WTC11 (cell line): Measurements from ENCODE around the gene PLCB3. TPM values are rescaled to one million over a fixed set of nuclear protein-coding genes. Genes with fewer than 3 reads are reported as not detected.

Source experiments
- ATF3 ChIP-seq: sonication (generic); formaldehyde crosslinking; conservative IDR thresholded peaks from 2 replicates; pipeline ENCODE4 v1.8.1; 2022; ENCODE audit warnings: mild to moderate bottlenecking, missing genetic modification reagents
- CBFB ChIP-seq: sonication (generic); formaldehyde crosslinking; IDR thresholded peaks from 2 replicates; pipeline ENCODE4 v1.8.1; 2022; ENCODE audit warnings: mild to moderate bottlenecking, low read depth, missing genetic modification reagents
- CDX4 ChIP-seq: fragments of 250-450 bp; sonication (Bioruptor Pico); IDR thresholded peaks from 2 replicates; pipeline ENCODE4 v1.9.0; 2021; ENCODE audit warnings: moderate library complexity, mild to moderate bottlenecking, inconsistent platforms, borderline replicate concordance
- EMX1 ChIP-seq: fragments of 250-450 bp; sonication (Bioruptor Pico); IDR thresholded peaks from 2 replicates; pipeline ENCODE4 v1.8.0; 2021; ENCODE audit warnings: mild to moderate bottlenecking
- FOXJ3 ChIP-seq: sonication (generic); formaldehyde crosslinking; IDR thresholded peaks from 2 replicates; pipeline ENCODE4 v1.9.0; 2021; ENCODE audit warnings: missing genetic modification reagents, mild to moderate bottlenecking, borderline replicate concordance
- GABPB1 ChIP-seq: sonication (generic); formaldehyde crosslinking; IDR thresholded peaks from 2 replicates; pipeline ENCODE4 v1.8.1; 2023; ENCODE audit warnings: mild to moderate bottlenecking, missing genetic modification reagents
- GRHL2 ChIP-seq: fragments of 250-450 bp; sonication (Bioruptor Pico); IDR thresholded peaks from 2 replicates; pipeline ENCODE4 v1.8.0; 2022; ENCODE audit warnings: mild to moderate bottlenecking, moderate library complexity; ENCODE audit not compliant: insufficient replicate concordance, severe bottlenecking
- HMGA2 ChIP-seq: fragments of 250-450 bp; sonication (Bioruptor Pico); IDR thresholded peaks from 2 replicates; pipeline ENCODE4 v1.4.0; 2021; ENCODE audit warnings: mild to moderate bottlenecking, moderate library complexity
- HMGXB4 ChIP-seq: sonication (generic); formaldehyde crosslinking; IDR thresholded peaks from 2 replicates; pipeline ENCODE4 v1.8.1; 2023; ENCODE audit warnings: mild to moderate bottlenecking, moderate library complexity, missing genetic modification reagents
- IRF1 ChIP-seq: sonication (generic); formaldehyde crosslinking; IDR thresholded peaks from 2 replicates; pipeline ENCODE4 v1.8.0; 2023; ENCODE audit warnings: missing genetic modification reagents
- JUN ChIP-seq: sonication (generic); formaldehyde crosslinking; IDR thresholded peaks from 2 replicates; pipeline ENCODE4 v1.8.0; 2023; ENCODE audit warnings: mild to moderate bottlenecking, missing genetic modification reagents
- MAX ChIP-seq: sonication (generic); formaldehyde crosslinking; IDR thresholded peaks from 2 replicates; pipeline ENCODE4 v1.8.0; 2022; ENCODE audit warnings: mild to moderate bottlenecking, missing genetic modification reagents
- NFATC4 ChIP-seq: fragments of 250-450 bp; sonication (Bioruptor Pico); IDR thresholded peaks from 2 replicates; pipeline ENCODE4 v1.9.0; 2021; ENCODE audit warnings: mild to moderate bottlenecking
- NR2C2 ChIP-seq: sonication (generic); formaldehyde crosslinking; IDR thresholded peaks from 2 replicates; pipeline ENCODE4 v1.8.0; 2022; ENCODE audit warnings: mild to moderate bottlenecking, missing genetic modification reagents
- NR3C1 ChIP-seq: sonication (generic); formaldehyde crosslinking; conservative IDR thresholded peaks from 2 replicates; pipeline ENCODE4 v1.8.1; 2023; ENCODE audit warnings: low read depth, mild to moderate bottlenecking, missing genetic modification reagents
- PREB ChIP-seq: sonication (generic); formaldehyde crosslinking; IDR thresholded peaks from 2 replicates; pipeline ENCODE4 v1.8.1; 2022; ENCODE audit warnings: mild to moderate bottlenecking, missing genetic modification reagents, moderate library complexity, borderline replicate concordance
- RORB ChIP-seq: fragments of 250-450 bp; sonication (Bioruptor Pico); IDR thresholded peaks from 2 replicates; pipeline ENCODE4 v1.9.0; 2021; ENCODE audit warnings: mild to moderate bottlenecking
- SOX15 ChIP-seq: fragments of 250-450 bp; sonication (Bioruptor Pico); IDR thresholded peaks from 2 replicates; pipeline ENCODE4 v1.9.0; 2021; ENCODE audit warnings: mild to moderate bottlenecking
- SP1 ChIP-seq: sonication (generic); formaldehyde crosslinking; conservative IDR thresholded peaks from 2 replicates; pipeline ENCODE4 v1.8.1; 2022; ENCODE audit warnings: missing genetic modification reagents
- TEAD1 ChIP-seq: sonication (generic); formaldehyde crosslinking; IDR thresholded peaks from 2 replicates; pipeline ENCODE4 v1.8.0; 2022; ENCODE audit warnings: mild to moderate bottlenecking, missing genetic modification reagents
- TEAD4 ChIP-seq: sonication (generic); formaldehyde crosslinking; IDR thresholded peaks from 2 replicates; pipeline ENCODE4 v1.8.0; 2022; ENCODE audit warnings: mild to moderate bottlenecking, missing genetic modification reagents
- ZBTB43 ChIP-seq: sonication (generic); formaldehyde crosslinking; IDR thresholded peaks from 2 replicates; pipeline ENCODE4 v1.8.1; 2023; ENCODE audit warnings: mild to moderate bottlenecking, missing genetic modification reagents
- ZNF232 ChIP-seq: sonication (generic); formaldehyde crosslinking; IDR thresholded peaks from 2 replicates; pipeline ENCODE4 v1.8.0; 2022; ENCODE audit warnings: mild to moderate bottlenecking, missing genetic modification reagents
- ZNF317 ChIP-seq: sonication (generic); formaldehyde crosslinking; IDR thresholded peaks from 2 replicates; pipeline ENCODE4 v1.8.1; 2023; ENCODE audit warnings: low read depth, mild to moderate bottlenecking, moderate library complexity, missing genetic modification reagents, borderline replicate concordance
- total RNA-seq: library from RNA; stranded (reverse); gene quantifications from 3 replicates; pipeline ENCODE4 v1.2.3, GENCODE V29; 2021
- TF ChIP-seq, protein P1 (sequence below): sonication (generic); formaldehyde crosslinking; IDR thresholded peaks from 2 replicates; pipeline ENCODE4 v1.8.1; 2023; ENCODE audit warnings: mild to moderate bottlenecking, missing genetic modification reagents
- TF ChIP-seq, protein P2 (sequence below): sonication (generic); formaldehyde crosslinking; IDR thresholded peaks from 2 replicates; pipeline ENCODE4 v1.8.0; 2023; ENCODE audit warnings: mild to moderate bottlenecking, missing genetic modification reagents
- TF ChIP-seq, protein P3 (sequence below): sonication (generic); formaldehyde crosslinking; IDR thresholded peaks from 2 replicates; pipeline ENCODE4 v1.8.0; 2022; ENCODE audit warnings: mild to moderate bottlenecking, missing genetic modification reagents

The PLCB3 gene
- total RNA-seq, 1 experiment from 2014 or later: 97.4 TPM

DNA sequence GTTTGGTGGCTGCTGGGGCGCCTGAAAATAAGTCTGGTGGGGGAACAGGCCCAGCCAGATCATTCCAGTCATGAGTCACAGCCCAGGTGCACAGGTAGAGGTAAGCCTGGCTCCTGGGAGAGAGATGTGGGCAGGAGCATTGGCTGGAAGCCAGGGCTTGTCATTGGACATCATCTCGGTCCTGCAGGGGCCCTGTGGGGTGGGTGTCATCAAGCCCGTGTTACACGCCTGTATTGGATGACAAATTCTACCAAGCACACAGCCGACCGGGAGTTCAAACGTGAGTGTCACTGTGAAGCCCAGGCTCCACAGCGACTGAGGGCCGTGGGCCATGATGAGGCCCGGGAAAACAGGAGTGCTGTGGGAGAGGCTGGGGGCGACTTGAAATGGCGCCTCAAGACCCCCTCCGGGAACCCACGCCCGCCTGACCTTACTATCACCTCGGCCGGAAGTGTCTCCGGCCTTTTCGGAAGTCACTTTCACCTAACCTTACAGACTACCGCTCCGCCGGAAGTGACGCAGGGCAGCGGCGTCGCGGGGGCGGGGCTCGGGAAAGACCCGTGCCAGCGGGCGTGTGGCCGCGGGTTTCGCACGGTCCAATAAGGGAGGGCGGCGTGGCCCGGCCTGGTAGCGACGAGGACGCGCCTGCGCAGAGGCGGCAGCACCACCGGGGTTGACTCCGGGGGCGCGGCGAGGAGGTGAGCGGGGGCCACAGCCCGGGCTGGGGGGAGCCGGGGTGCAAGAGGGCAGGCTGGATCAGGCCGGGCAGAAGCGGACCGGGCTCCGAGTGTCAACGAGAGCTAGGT, 10.7 kb upstream of the PLCB3 start, which contains the start of gene FKBP2 (continued):
- TF ChIP-seq NFATC4 (CRISPR knock-in tag): no peak
- no peak for TF ChIP-seq EMX1 (CRISPR knock-in tag)
- 0 out of 2 replicates have a peak, but pooled peaks have one; percentile 17 for TF ChIP-seq HMGA2
- TF ChIP-seq GRHL2: no peak
- peak; percentile 72 for TF ChIP-seq MAX (CRISPR knock-in tag)
- TF ChIP-seq, protein P1, sequence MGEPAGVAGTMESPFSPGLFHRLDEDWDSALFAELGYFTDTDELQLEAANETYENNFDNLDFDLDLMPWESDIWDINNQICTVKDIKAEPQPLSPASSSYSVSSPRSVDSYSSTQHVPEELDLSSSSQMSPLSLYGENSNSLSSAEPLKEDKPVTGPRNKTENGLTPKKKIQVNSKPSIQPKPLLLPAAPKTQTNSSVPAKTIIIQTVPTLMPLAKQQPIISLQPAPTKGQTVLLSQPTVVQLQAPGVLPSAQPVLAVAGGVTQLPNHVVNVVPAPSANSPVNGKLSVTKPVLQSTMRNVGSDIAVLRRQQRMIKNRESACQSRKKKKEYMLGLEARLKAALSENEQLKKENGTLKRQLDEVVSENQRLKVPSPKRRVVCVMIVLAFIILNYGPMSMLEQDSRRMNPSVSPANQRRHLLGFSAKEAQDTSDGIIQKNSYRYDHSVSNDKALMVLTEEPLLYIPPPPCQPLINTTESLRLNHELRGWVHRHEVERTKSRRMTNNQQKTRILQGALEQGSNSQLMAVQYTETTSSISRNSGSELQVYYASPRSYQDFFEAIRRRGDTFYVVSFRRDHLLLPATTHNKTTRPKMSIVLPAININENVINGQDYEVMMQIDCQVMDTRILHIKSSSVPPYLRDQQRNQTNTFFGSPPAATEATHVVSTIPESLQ: no peak
- no peak for TF ChIP-seq NR3C1 (CRISPR knock-in tag)
- peak; percentile 45 for TF ChIP-seq TEAD1 (CRISPR knock-in tag)
- TF ChIP-seq GABPB1: peak; percentile 60; the same call in 1 of the 2 replicates
- no peak for TF ChIP-seq ZNF317 (CRISPR knock-in tag)
- TF ChIP-seq NR2C2: no peak
- no peak; the same call in 1 of the 2 replicates for TF ChIP-seq CDX4 (CRISPR knock-in tag)
- TF ChIP-seq TEAD4: no peak
- no peak for TF ChIP-seq SOX15 (CRISPR knock-in tag)
- TF ChIP-seq ZNF232: no peak
- peak; percentile 82 for TF ChIP-seq SP1
- no peak for TF ChIP-seq PREB (CRISPR knock-in tag)
- no peak for TF ChIP-seq ATF3 (CRISPR knock-in tag)
- no peak for TF ChIP-seq FOXJ3 (CRISPR knock-in tag)
- no peak for TF ChIP-seq ZBTB43 (CRISPR knock-in tag)
- no peak for TF ChIP-seq RORB
- TF ChIP-seq IRF1 (CRISPR knock-in tag): no peak
- TF ChIP-seq, protein P2, sequence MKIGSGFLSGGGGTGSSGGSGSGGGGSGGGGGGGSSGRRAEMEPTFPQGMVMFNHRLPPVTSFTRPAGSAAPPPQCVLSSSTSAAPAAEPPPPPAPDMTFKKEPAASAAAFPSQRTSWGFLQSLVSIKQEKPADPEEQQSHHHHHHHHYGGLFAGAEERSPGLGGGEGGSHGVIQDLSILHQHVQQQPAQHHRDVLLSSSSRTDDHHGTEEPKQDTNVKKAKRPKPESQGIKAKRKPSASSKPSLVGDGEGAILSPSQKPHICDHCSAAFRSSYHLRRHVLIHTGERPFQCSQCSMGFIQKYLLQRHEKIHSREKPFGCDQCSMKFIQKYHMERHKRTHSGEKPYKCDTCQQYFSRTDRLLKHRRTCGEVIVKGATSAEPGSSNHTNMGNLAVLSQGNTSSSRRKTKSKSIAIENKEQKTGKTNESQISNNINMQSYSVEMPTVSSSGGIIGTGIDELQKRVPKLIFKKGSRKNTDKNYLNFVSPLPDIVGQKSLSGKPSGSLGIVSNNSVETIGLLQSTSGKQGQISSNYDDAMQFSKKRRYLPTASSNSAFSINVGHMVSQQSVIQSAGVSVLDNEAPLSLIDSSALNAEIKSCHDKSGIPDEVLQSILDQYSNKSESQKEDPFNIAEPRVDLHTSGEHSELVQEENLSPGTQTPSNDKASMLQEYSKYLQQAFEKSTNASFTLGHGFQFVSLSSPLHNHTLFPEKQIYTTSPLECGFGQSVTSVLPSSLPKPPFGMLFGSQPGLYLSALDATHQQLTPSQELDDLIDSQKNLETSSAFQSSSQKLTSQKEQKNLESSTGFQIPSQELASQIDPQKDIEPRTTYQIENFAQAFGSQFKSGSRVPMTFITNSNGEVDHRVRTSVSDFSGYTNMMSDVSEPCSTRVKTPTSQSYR (CRISPR knock-in tag): no peak
- TF ChIP-seq, protein P3, sequence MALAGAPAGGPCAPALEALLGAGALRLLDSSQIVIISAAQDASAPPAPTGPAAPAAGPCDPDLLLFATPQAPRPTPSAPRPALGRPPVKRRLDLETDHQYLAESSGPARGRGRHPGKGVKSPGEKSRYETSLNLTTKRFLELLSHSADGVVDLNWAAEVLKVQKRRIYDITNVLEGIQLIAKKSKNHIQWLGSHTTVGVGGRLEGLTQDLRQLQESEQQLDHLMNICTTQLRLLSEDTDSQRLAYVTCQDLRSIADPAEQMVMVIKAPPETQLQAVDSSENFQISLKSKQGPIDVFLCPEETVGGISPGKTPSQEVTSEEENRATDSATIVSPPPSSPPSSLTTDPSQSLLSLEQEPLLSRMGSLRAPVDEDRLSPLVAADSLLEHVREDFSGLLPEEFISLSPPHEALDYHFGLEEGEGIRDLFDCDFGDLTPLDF (CRISPR knock-in tag): 0 out of 2 replicates have a peak, but pooled peaks have one; percentile 55
- TF ChIP-seq CBFB (CRISPR knock-in tag): no peak
- TF ChIP-seq JUN (CRISPR knock-in tag): no peak
- TF ChIP-seq HMGXB4: no peak
